ENCODE data around the gene PRR23E. TPM values are rescaled to one million over a fixed set of nuclear protein-coding genes. Genes with fewer than 3 reads are reported as not detected.

Gene PRR23E
- total and polyA plus RNA-seq, 10 of the 15 experiments (the other 5 are each of a cell fraction or from before 2014, with no cell fraction given): not detected

GRCh38 chr3:127143172-127143571, 49.8 kb upstream of the PRR23E start:
- Histone ChIP-seq H3K9me3 (replicated peaks; ENCODE audit: control insufficient read depth, insufficient read depth, low read length) (no peaks in the 10 kb centered on the region), H2AFZ (ENCODE audit: control insufficient read depth, low read depth, low read length) (no peak overlapping the region), H3K4me2 (ENCODE audit: control insufficient read depth, insufficient read depth) (no peak overlapping the region), H3K79me2 (ENCODE audit: control insufficient read depth, insufficient read depth, low read length) (no peaks in the 10 kb centered on the region), H4K20me1 (ENCODE audit: control insufficient read depth, insufficient read depth) (no peaks in the 10 kb centered on the region), H3K4me1 (ENCODE audit: control insufficient read depth, insufficient read depth, low read length) (no peaks in the 10 kb centered on the region), H3K4me3 (no peak overlapping the region), H3K36me3 (ENCODE audit: control insufficient read depth in 2 of 2, insufficient read depth in 2 of 2, low read length in 1 of 2) (no peaks in the 10 kb centered on the region), H3K9ac (ENCODE audit: control insufficient read depth, insufficient read depth, low read length) (no peak overlapping the region), H3K27me3 (replicated peaks in 1 of 2; ENCODE audit: control insufficient read depth in 2 of 2, insufficient read depth in 2 of 2, low read length in 1 of 2) (no peaks in the 10 kb centered on the region; a peak in 2 of 4 replicates), H3K27ac (ENCODE audit: control insufficient read depth, insufficient read depth) (no peak overlapping the region)
- 82% methylated on average over 2 of the region's 2 CpGs for WGBS (ENCODE audit: insufficient coverage, insufficient replicate concordance, low lambda C conversion rate, missing lambda C conversion rate)
- RAD21 ChIA-PET (ENCODE audit: unreplicated experiment): no interaction called here
- BruUV-seq (replicated peaks): no TSS peak
- in situ Hi-C loops (cut with MboI): no loop called here
- ATAC-seq: no peak
- POLR2A ChIA-PET: no interaction called here
- no peak for FAIRE-seq
- CTCF ChIA-PET: no interaction called here
- SMC1A ChIA-PET (ENCODE audit: uncharacterized antibody, unreplicated experiment): interaction anchor here (0.6 kb wide), 1 partner anchor 1730 kb away, joined by 3 read pairs; no protein-coding TSS in a partner anchor
- no peak for DNase-seq (ENCODE audit: low read depth, low spot score)
- intact Hi-C loops (cut with micrococcal nuclease; ENCODE audit: unreplicated experiment): no loop called here
- TF ChIP-seq ZNF622 (IDR thresholded peaks at IDR 0.05): no peak

DNA sequence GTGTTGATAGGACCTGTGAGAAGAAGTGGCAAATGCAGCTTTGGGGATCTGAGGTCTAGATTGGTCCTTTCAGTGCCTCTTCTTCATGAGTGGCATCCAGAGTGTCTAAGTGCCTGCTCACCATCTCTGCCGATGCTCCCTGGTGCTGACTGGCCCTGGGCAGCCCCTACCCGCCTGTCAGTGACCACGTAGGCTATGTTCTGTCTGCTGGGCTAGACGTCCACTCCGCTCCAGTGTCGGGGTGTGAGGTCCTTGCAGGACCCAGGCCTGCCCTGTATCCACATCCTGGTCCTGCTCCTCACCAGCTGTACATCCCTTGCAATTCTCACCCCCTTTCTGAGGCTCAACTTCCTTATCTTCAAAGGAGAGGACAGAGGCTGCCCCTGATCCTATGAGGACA, 48.3 kb upstream of the PRR23E start:
- no peaks in the 10 kb centered on the region for H3K36me3 ChIP-seq (ENCODE audit: control insufficient read depth in 2 of 2, insufficient read depth in 2 of 2, low read length in 1 of 2)
- DNase-seq (ENCODE audit: low read depth, low spot score): no peak
- no peaks in the 10 kb centered on the region for H3K79me2 ChIP-seq (ENCODE audit: control insufficient read depth, insufficient read depth, low read length)
- RAD21 ChIA-PET (ENCODE audit: unreplicated experiment): no interaction called here
- H3K9me3 ChIP-seq (replicated peaks; ENCODE audit: control insufficient read depth, insufficient read depth, low read length): no peaks in the 10 kb centered on the region
- POLR2A ChIA-PET: no interaction called here
- no peak overlapping the region for H3K9ac ChIP-seq (ENCODE audit: control insufficient read depth, insufficient read depth, low read length)
- WGBS (ENCODE audit: insufficient coverage, insufficient replicate concordance, low lambda C conversion rate, missing lambda C conversion rate): 13% methylated on average over 6 of the region's 6 CpGs
- no peak overlapping the region for H3K4me2 ChIP-seq (ENCODE audit: control insufficient read depth, insufficient read depth)
- FAIRE-seq: no peak
- H3K27me3 ChIP-seq (replicated peaks in 1 of 2; ENCODE audit: control insufficient read depth in 2 of 2, insufficient read depth in 2 of 2, low read length in 1 of 2): no peaks in the 10 kb centered on the region; a peak in 2 of 4 replicates
- no TSS peak for BruUV-seq (replicated peaks)
- intact Hi-C loops (cut with micrococcal nuclease; ENCODE audit: unreplicated experiment) (no loop called here), in situ Hi-C loops (cut with MboI) (no loop called here)
- no peaks in the 10 kb centered on the region for H4K20me1 ChIP-seq (ENCODE audit: control insufficient read depth, insufficient read depth)
- no peak overlapping the region for H3K4me3 ChIP-seq
- SMC1A ChIA-PET (ENCODE audit: uncharacterized antibody, unreplicated experiment): no interaction called here
- ATAC-seq: no peak
- no peak overlapping the region for H2AFZ ChIP-seq (ENCODE audit: control insufficient read depth, low read depth, low read length)
- CTCF ChIA-PET: no interaction called here
- no peaks in the 10 kb centered on the region for H3K4me1 ChIP-seq (ENCODE audit: control insufficient read depth, insufficient read depth, low read length)
- H3K27ac ChIP-seq (ENCODE audit: control insufficient read depth, insufficient read depth): no peak overlapping the region
- TF ChIP-seq, protein P1, sequence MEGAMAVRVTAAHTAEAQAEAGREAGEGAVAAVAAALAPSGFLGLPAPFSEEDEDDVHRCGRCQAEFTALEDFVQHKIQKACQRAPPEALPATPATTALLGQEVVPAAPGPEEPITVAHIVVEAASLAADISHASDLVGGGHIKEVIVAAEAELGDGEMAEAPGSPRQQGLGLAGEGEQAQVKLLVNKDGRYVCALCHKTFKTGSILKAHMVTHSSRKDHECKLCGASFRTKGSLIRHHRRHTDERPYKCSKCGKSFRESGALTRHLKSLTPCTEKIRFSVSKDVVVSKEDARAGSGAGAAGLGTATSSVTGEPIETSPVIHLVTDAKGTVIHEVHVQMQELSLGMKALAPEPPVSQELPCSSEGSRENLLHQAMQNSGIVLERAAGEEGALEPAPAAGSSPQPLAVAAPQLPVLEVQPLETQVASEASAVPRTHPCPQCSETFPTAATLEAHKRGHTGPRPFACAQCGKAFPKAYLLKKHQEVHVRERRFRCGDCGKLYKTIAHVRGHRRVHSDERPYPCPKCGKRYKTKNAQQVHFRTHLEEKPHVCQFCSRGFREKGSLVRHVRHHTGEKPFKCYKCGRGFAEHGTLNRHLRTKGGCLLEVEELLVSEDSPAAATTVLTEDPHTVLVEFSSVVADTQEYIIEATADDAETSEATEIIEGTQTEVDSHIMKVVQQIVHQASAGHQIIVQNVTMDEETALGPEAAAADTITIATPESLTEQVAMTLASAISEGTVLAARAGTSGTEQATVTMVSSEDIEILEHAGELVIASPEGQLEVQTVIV (IDR thresholded peaks at IDR 0.05; ENCODE audit: borderline replicate concordance, partially characterized antibody): no peak
- no peak for TF ChIP-seq RBBP5 (conservative IDR thresholded peaks at IDR 0.05)
- no peak for TF ChIP-seq ATF7 (IDR thresholded peaks at IDR 0.05; ENCODE audit: low read depth)
- TF ChIP-seq BHLHE40 (IDR thresholded peaks at IDR 0.05; ENCODE audit: borderline replicate concordance in 1 of 2, low read depth in 2 of 2, low read length in 1 of 2): no peak
- TF ChIP-seq ZNF217 (IDR thresholded peaks at IDR 0.05): no peak
- TF ChIP-seq JUNB (IDR thresholded peaks at IDR 0.05): no peak
- TF ChIP-seq, protein P2, sequence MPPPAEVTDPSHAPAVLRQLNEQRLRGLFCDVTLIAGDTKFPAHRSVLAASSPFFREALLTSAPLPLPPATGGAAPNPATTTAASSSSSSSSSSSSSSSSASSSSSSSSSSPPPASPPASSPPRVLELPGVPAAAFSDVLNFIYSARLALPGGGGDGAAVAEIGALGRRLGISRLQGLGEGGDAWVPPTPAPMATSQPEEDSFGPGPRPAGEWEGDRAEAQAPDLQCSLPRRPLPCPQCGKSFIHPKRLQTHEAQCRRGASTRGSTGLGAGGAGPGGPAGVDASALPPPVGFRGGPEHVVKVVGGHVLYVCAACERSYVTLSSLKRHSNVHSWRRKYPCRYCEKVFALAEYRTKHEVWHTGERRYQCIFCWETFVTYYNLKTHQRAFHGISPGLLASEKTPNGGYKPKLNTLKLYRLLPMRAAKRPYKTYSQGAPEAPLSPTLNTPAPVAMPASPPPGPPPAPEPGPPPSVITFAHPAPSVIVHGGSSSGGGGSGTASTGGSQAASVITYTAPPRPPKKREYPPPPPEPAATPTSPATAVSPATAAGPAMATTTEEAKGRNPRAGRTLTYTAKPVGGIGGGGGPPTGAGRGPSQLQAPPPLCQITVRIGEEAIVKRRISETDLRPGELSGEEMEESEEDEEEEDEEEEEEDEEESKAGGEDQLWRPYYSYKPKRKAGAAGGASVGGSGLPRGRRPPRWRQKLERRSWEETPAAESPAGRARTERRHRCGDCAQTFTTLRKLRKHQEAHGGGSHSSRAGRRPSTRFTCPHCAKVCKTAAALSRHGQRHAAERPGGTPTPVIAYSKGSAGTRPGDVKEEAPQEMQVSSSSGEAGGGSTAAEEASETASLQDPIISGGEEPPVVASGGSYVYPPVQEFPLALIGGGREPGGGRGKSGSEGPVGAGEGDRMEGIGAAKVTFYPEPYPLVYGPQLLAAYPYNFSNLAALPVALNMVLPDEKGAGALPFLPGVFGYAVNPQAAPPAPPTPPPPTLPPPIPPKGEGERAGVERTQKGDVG (CRISPR knock-in tag; IDR thresholded peaks at IDR 0.05): no peak
- no peak for TF ChIP-seq ATF2 (IDR thresholded peaks at IDR 0.05; ENCODE audit: low read length)
- TF ChIP-seq SMARCA5 (IDR thresholded peaks at IDR 0.05): no peak
- no peak for TF ChIP-seq FOS (IDR thresholded peaks at IDR 0.05; ENCODE audit: borderline replicate concordance, extremely low read depth, insufficient read length)
- TF ChIP-seq KAT2A (conservative IDR thresholded peaks at IDR 0.05; ENCODE audit: control insufficient read depth, low read depth, low read length): no peak
